ENCODE results near the gene CHCHD6. TPM values are rescaled to one million over a fixed set of nuclear protein-coding genes. Genes with fewer than 3 reads are reported as not detected.

The CHCHD6 gene
- total RNA-seq, 1 experiment from 2014 or later: 40.9 TPM

DNA sequence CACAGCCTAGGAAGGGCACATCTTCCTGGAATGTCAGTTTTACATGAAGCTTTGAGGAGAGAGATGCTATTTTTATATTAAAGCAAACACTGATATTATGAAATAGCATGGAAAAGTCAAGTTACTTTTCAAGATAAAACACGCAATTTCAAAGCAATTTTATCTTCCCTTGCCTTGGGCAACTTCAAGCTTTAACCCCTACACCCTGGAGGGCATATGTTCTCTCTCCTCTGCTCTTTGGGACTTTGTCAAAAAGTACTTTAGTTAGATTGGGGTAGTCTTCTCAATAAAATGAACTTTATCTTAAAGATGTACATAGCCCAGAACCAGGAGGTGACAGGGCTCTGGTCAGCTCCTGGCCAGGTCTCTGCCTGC is 192.0 kb downstream of the CHCHD6 start (continued):
- TF ChIP-seq MYBL2 (CRISPR knock-in tag; IDR thresholded peaks at IDR 0.05) (no peak), KAT7 (CRISPR knock-in tag; IDR thresholded peaks at IDR 0.05; ENCODE audit: borderline replicate concordance) (no peak), TEAD4 (CRISPR knock-in tag; IDR thresholded peaks at IDR 0.05) (no peak)
- TF ChIP-seq, protein P1, sequence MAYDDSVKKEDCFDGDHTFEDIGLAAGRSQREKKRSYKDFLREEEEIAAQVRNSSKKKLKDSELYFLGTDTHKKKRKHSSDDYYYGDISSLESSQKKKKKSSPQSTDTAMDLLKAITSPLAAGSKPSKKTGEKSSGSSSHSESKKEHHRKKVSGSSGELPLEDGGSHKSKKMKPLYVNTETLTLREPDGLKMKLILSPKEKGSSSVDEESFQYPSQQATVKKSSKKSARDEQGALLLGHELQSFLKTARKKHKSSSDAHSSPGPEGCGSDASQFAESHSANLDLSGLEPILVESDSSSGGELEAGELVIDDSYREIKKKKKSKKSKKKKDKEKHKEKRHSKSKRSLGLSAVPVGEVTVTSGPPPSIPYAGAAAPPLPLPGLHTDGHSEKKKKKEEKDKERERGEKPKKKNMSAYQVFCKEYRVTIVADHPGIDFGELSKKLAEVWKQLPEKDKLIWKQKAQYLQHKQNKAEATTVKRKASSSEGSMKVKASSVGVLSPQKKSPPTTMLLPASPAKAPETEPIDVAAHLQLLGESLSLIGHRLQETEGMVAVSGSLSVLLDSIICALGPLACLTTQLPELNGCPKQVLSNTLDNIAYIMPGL (CRISPR knock-in tag; IDR thresholded peaks at IDR 0.05): no peak

DNA sequence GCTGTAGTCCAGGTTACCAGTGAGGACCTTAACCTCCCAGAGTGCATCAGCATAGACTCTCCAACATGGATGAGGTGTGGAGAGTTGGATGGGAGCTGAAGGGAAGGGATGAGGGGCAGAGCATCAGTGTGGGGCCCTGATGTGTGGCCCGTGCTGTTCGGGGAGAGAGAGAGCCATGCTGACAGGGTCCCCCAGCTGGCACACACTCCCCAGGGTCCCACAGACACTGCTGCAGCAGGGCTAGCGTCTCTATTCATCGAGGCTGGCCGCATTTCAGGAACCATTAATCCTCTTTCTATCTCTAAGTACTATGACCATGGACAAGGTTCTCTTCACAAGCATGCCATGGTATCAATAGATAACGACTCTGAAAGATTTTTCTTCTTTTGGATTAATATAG is 192.9 kb downstream of the CHCHD6 start:
- TF ChIP-seq, protein P2, sequence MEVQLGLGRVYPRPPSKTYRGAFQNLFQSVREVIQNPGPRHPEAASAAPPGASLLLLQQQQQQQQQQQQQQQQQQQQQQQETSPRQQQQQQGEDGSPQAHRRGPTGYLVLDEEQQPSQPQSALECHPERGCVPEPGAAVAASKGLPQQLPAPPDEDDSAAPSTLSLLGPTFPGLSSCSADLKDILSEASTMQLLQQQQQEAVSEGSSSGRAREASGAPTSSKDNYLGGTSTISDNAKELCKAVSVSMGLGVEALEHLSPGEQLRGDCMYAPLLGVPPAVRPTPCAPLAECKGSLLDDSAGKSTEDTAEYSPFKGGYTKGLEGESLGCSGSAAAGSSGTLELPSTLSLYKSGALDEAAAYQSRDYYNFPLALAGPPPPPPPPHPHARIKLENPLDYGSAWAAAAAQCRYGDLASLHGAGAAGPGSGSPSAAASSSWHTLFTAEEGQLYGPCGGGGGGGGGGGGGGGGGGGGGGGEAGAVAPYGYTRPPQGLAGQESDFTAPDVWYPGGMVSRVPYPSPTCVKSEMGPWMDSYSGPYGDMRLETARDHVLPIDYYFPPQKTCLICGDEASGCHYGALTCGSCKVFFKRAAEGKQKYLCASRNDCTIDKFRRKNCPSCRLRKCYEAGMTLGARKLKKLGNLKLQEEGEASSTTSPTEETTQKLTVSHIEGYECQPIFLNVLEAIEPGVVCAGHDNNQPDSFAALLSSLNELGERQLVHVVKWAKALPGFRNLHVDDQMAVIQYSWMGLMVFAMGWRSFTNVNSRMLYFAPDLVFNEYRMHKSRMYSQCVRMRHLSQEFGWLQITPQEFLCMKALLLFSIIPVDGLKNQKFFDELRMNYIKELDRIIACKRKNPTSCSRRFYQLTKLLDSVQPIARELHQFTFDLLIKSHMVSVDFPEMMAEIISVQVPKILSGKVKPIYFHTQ (CRISPR knock-in tag; IDR thresholded peaks at IDR 0.05): no peak
- TF ChIP-seq ZNF416 (CRISPR knock-in tag; IDR thresholded peaks at IDR 0.05): no peak
- no peak for TF ChIP-seq PRRX2 (CRISPR knock-in tag; IDR thresholded peaks at IDR 0.05)
- TF ChIP-seq, protein P3, sequence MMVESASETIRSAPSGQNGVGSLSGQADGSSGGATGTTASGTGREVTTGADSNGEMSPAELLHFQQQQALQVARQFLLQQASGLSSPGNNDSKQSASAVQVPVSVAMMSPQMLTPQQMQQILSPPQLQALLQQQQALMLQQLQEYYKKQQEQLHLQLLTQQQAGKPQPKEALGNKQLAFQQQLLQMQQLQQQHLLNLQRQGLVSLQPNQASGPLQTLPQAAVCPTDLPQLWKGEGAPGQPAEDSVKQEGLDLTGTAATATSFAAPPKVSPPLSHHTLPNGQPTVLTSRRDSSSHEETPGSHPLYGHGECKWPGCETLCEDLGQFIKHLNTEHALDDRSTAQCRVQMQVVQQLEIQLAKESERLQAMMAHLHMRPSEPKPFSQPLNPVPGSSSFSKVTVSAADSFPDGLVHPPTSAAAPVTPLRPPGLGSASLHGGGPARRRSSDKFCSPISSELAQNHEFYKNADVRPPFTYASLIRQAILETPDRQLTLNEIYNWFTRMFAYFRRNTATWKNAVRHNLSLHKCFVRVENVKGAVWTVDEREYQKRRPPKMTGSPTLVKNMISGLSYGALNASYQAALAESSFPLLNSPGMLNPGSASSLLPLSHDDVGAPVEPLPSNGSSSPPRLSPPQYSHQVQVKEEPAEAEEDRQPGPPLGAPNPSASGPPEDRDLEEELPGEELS (CRISPR knock-in tag; IDR thresholded peaks at IDR 0.05): no peak
- TF ChIP-seq, protein P4, sequence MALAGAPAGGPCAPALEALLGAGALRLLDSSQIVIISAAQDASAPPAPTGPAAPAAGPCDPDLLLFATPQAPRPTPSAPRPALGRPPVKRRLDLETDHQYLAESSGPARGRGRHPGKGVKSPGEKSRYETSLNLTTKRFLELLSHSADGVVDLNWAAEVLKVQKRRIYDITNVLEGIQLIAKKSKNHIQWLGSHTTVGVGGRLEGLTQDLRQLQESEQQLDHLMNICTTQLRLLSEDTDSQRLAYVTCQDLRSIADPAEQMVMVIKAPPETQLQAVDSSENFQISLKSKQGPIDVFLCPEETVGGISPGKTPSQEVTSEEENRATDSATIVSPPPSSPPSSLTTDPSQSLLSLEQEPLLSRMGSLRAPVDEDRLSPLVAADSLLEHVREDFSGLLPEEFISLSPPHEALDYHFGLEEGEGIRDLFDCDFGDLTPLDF (CRISPR knock-in tag; IDR thresholded peaks at IDR 0.05): no peak
- TF ChIP-seq ZNF671 (CRISPR knock-in tag; IDR thresholded peaks at IDR 0.05): no peak
- no peak for TF ChIP-seq NR3C1 (CRISPR knock-in tag; conservative IDR thresholded peaks at IDR 0.05; ENCODE audit: low read depth)
- ChIA-PET POLR2A (no interaction called here), CTCF (no interaction called here)
- Mint-ChIP-seq H3K36me3 (0 out of 2 replicates have a peak, but pooled peaks cover 2% of the 10 kb centered on the region), H3K27me3 (ENCODE audit: low read depth) (no peaks in the 10 kb centered on the region), H3K4me3 (no peak overlapping the region), H3K27ac (no peak overlapping the region), H3K9me3 (no peaks in the 10 kb centered on the region), H3K4me1 (peaks cover 28% of the 10 kb centered on the region)
- DNase-seq (ENCODE audit: low spot score) (no peak), ATAC-seq (no peak)

DNA sequence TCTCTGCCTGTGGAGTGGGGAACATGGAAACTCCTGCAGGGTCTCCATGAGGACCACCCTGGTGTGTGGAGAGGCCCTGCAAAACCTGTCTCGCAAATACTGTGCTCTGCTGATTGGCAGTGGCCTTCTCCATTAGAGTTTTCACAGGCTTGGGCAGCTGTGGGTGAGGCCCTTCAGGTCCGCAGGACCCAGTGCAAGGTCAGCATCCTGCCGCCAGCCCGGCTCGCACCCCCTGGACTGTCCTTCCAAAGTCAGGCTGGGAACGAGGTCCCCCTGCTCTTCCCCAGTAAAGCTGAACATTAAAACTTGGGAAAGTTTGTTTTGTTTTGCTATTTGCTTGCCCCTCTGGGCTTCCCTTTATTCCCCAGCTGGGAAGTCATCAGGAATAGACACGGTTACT is 193.9 kb downstream of the CHCHD6 start:
- H3K4me3 Mint-ChIP-seq: no peak overlapping the region
- peaks cover 28% of the 10 kb centered on the region for H3K4me1 Mint-ChIP-seq
- no peaks in the 10 kb centered on the region for H3K9me3 Mint-ChIP-seq
- POLR2A ChIA-PET: no interaction called here
- no peak for ATAC-seq
- 0 out of 2 replicates have a peak, but pooled peaks cover 2% of the 10 kb centered on the region for H3K36me3 Mint-ChIP-seq
- H3K27ac Mint-ChIP-seq: no peak overlapping the region
- CTCF ChIA-PET: interaction anchor here (1.5 kb wide), 1 partner anchor 39 kb away, joined by 3 read pairs; no protein-coding TSS in a partner anchor
- DNase-seq (ENCODE audit: low spot score): no peak
- no peaks in the 10 kb centered on the region for H3K27me3 Mint-ChIP-seq (ENCODE audit: low read depth)
- TF ChIP-seq GTF2I (CRISPR knock-in tag; conservative IDR thresholded peaks at IDR 0.05): no peak
- TF ChIP-seq MYBL2 (CRISPR knock-in tag; IDR thresholded peaks at IDR 0.05): no peak
- no peak for TF ChIP-seq RELA (CRISPR knock-in tag; IDR thresholded peaks at IDR 0.05; ENCODE audit: borderline replicate concordance)
- TF ChIP-seq TEAD1 (CRISPR knock-in tag; IDR thresholded peaks at IDR 0.05): no peak
- TF ChIP-seq MXD4 (CRISPR knock-in tag; IDR thresholded peaks at IDR 0.05; ENCODE audit: borderline replicate concordance): no peak
- TF ChIP-seq, protein P5, sequence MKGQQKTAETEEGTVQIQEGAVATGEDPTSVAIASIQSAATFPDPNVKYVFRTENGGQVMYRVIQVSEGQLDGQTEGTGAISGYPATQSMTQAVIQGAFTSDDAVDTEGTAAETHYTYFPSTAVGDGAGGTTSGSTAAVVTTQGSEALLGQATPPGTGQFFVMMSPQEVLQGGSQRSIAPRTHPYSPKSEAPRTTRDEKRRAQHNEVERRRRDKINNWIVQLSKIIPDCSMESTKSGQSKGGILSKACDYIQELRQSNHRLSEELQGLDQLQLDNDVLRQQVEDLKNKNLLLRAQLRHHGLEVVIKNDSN (CRISPR knock-in tag; IDR thresholded peaks at IDR 0.05): no peak
- TF ChIP-seq CREB1 (CRISPR knock-in tag; IDR thresholded peaks at IDR 0.05): no peak
- TF ChIP-seq, protein P6, sequence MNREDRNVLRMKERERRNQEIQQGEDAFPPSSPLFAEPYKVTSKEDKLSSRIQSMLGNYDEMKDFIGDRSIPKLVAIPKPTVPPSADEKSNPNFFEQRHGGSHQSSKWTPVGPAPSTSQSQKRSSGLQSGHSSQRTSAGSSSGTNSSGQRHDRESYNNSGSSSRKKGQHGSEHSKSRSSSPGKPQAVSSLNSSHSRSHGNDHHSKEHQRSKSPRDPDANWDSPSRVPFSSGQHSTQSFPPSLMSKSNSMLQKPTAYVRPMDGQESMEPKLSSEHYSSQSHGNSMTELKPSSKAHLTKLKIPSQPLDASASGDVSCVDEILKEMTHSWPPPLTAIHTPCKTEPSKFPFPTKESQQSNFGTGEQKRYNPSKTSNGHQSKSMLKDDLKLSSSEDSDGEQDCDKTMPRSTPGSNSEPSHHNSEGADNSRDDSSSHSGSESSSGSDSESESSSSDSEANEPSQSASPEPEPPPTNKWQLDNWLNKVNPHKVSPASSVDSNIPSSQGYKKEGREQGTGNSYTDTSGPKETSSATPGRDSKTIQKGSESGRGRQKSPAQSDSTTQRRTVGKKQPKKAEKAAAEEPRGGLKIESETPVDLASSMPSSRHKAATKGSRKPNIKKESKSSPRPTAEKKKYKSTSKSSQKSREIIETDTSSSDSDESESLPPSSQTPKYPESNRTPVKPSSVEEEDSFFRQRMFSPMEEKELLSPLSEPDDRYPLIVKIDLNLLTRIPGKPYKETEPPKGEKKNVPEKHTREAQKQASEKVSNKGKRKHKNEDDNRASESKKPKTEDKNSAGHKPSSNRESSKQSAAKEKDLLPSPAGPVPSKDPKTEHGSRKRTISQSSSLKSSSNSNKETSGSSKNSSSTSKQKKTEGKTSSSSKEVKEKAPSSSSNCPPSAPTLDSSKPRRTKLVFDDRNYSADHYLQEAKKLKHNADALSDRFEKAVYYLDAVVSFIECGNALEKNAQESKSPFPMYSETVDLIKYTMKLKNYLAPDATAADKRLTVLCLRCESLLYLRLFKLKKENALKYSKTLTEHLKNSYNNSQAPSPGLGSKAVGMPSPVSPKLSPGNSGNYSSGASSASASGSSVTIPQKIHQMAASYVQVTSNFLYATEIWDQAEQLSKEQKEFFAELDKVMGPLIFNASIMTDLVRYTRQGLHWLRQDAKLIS (CRISPR knock-in tag; IDR thresholded peaks at IDR 0.05; ENCODE audit: borderline replicate concordance): no peak

Data from WTC11 (cell line).